Glomerular endothelial cell (primary cell): Measurements from ENCODE around the gene MAP1B. TPM values are rescaled to one million over a fixed set of nuclear protein-coding genes. Genes with fewer than 3 reads are reported as not detected.

ENCODE experiments used
- DNase-seq: peaks from one replicate; pipeline ENCODE4 v3.0.0-alpha.2; 2011; ENCODE audit warnings: low read depth, low spot score; ENCODE audit errors: extremely low read depth
- total RNA-seq: library from RNA; depleted of rRNA; stranded (reverse); fragments of >200 nt; gene quantifications from 2 replicates; pipeline ENCODE4 v1.2.3, GENCODE V29; 2015

MAP1B gene
- total RNA-seq, 1 donor from 2014 or later = 401 TPM

- no peak for DNase-seq
Observed at GRCh38 chr5:72216756-72217155, 109.5 kb downstream of the MAP1B start.

GRCh38 chr5:72221099-72221498, 113.8 kb downstream of the MAP1B start:
- no peak for DNase-seq

- DNase-seq = no peak
Observed at GRCh38 chr5:72221541-72221940, 114.3 kb downstream of the MAP1B start.

GRCh38 chr5:72222521-72222920, 115.2 kb downstream of the MAP1B start:
- DNase-seq = no peak

- no peak for DNase-seq
Observed at GRCh38 chr5:72223371-72223770, 116.1 kb downstream of the MAP1B start.

GRCh38 chr5:72224946-72225463, 117.7 kb downstream of the MAP1B start:
- no peak for DNase-seq

- DNase-seq = no peak
Observed at GRCh38 chr5:72225741-72226140, 118.5 kb downstream of the MAP1B start.

- DNase-seq = no peak
Observed at GRCh38 chr5:72226950-72227349, 119.7 kb downstream of the MAP1B start.

GRCh38 chr5:72228960-72229359, 121.7 kb downstream of the MAP1B start:
- no peak for DNase-seq

GRCh38 chr5:72231991-72232703, 124.9 kb downstream of the MAP1B start:
- no peak for DNase-seq

- no peak for DNase-seq
Observed at GRCh38 chr5:72232838-72233237, 125.6 kb downstream of the MAP1B start.

GRCh38 chr5:72233835-72234234, 126.6 kb downstream of the MAP1B start:
- no peak for DNase-seq

- DNase-seq = no peak
Observed at GRCh38 chr5:72234265-72234700, 127.0 kb downstream of the MAP1B start.

GRCh38 chr5:72234868-72235267, 127.6 kb downstream of the MAP1B start:
- no peak for DNase-seq

GRCh38 chr5:72235725-72236124, 128.4 kb downstream of the MAP1B start:
- DNase-seq = no peak

- no peak for DNase-seq
Observed at GRCh38 chr5:72237415-72237814, 130.1 kb downstream of the MAP1B start.

- DNase-seq = no peak
Observed at GRCh38 chr5:72237879-72238278, 130.6 kb downstream of the MAP1B start.

GRCh38 chr5:72238712-72239445, 131.6 kb downstream of the MAP1B start:
- no peak for DNase-seq

GRCh38 chr5:72241346-72242003, 134.2 kb downstream of the MAP1B start:
- DNase-seq = no peak

- no peak for DNase-seq
Observed at GRCh38 chr5:72242796-72243475, 135.7 kb downstream of the MAP1B start.

GRCh38 chr5:72243706-72244105, 136.4 kb downstream of the MAP1B start:
- no peak for DNase-seq
